H1 (cell line): ENCODE data around the gene SLC39A11. TPM values are rescaled to one million over a fixed set of nuclear protein-coding genes. Genes with fewer than 3 reads are reported as not detected.

Experiments
- BRCA1 ChIP-seq: IDR thresholded peaks from 2 replicates; pipeline ENCODE4 v1.6.1; 2012; ENCODE audit warnings: low read depth, low read length, improper control_type of control experiment
- CTBP2 ChIP-seq: IDR thresholded peaks from 2 replicates; pipeline ENCODE4 v1.7.0; 2011; ENCODE audit warnings: borderline replicate concordance, mild to moderate bottlenecking, moderate library complexity, mixed read lengths, low read length; ENCODE audit not compliant: insufficient read depth, insufficient read length
- JUN ChIP-seq: IDR thresholded peaks from 2 replicates; pipeline ENCODE4 v1.6.1; 2011; ENCODE audit warnings: low read depth, mild to moderate bottlenecking, improper control_type of control experiment, low read length
- JUND ChIP-seq: IDR thresholded peaks from 2 replicates; pipeline ENCODE4 v1.6.1; 2011; ENCODE audit warnings: mild to moderate bottlenecking, improper control_type of control experiment, low read length
- SUZ12 ChIP-seq: fragments of 200-600 bp; sonication (generic); IDR thresholded peaks from 2 replicates; pipeline ENCODE4 v1.6.1; 2012; ENCODE audit warnings: mild to moderate bottlenecking, inconsistent platforms, low read length, moderate library complexity, mixed read lengths
- TAF1 ChIP-seq: IDR thresholded peaks from 2 replicates; pipeline ENCODE4 v1.6.1; 2011; ENCODE audit warnings: mild to moderate bottlenecking, low read depth, low read length
- TCF12 ChIP-seq: IDR thresholded peaks from 2 replicates; pipeline ENCODE4 v1.6.1; 2011; ENCODE audit warnings: low read depth, mild to moderate bottlenecking, low read length
- USF2 ChIP-seq: IDR thresholded peaks from 2 replicates; pipeline ENCODE4 v1.6.1; 2011; ENCODE audit warnings: low read length, improper control_type of control experiment
- polyA plus RNA-seq, 7 experiments: library from polyadenylated mRNA; depleted of rRNA in 3 of 7; stranded (reverse) in 5 of 7; unstranded in 2 of 7; fragments of >200 nt in 5 of 7; fragments of 200-250 nt in 2 of 7; gene quantifications; 1 replicate in 5 of 7; 2 replicates in 1 of 7; 4 replicates in 1 of 7; pipeline versions ENCODE4 v1.2.1 to v1.2.3, GENCODE V29; 2011 to 2013; ENCODE audit warnings: missing spikeins in 2 of 7, mixed read lengths in 2 of 7
- total RNA-seq: library from RNA; stranded (reverse); fragmentation: NEBNext Ultra II Directional; extraction: Animal tissue kit (Norgen Biotek cat#: 25700); gene quantifications from 2 replicates; pipeline ENCODE4 v1.2.1, GENCODE V29; 2021

SLC39A11 gene
- total and polyA plus RNA-seq, 2 of the 8 experiments (the other 6 are each of a cell fraction or from before 2014, with no cell fraction given), result 12.2 to 19.6 TPM

- TF ChIP-seq SUZ12 (no peak), JUN (no peak), JUND (no peak), TCF12 (no peak), USF2 (no peak), TAF1 (no peak), CTBP2 (no peak), BRCA1 (no peak)
Observed at GRCh38 chr17:72942579-72942978, 149.9 kb downstream of the SLC39A11 start (continued).
